Gastroesophageal sphincter (tissue), 3 donors: ENCODE measurements around the gene MYL3.

Source experiments
- CTCF ChIP-seq, 4 experiments: fragments of 200-600 bp in 2 of 4; fragments of 450-650 bp in 2 of 4; sonication (generic) in 1 of 4; IDR thresholded peaks; one replicate each; pipeline ENCODE4 v1.5.1; 2017 to 2019; ENCODE audit warnings: antibody characterized with exemption in 4 of 4, mild to moderate bottlenecking in 2 of 4, moderate library complexity in 2 of 4
- POLR2AphosphoS5 ChIP-seq: sonication (generic); formaldehyde crosslinking; IDR thresholded peaks from one replicate; pipeline ENCODE4 v1.6.1; 2017; ENCODE audit warnings: antibody characterized with exemption

DNA sequence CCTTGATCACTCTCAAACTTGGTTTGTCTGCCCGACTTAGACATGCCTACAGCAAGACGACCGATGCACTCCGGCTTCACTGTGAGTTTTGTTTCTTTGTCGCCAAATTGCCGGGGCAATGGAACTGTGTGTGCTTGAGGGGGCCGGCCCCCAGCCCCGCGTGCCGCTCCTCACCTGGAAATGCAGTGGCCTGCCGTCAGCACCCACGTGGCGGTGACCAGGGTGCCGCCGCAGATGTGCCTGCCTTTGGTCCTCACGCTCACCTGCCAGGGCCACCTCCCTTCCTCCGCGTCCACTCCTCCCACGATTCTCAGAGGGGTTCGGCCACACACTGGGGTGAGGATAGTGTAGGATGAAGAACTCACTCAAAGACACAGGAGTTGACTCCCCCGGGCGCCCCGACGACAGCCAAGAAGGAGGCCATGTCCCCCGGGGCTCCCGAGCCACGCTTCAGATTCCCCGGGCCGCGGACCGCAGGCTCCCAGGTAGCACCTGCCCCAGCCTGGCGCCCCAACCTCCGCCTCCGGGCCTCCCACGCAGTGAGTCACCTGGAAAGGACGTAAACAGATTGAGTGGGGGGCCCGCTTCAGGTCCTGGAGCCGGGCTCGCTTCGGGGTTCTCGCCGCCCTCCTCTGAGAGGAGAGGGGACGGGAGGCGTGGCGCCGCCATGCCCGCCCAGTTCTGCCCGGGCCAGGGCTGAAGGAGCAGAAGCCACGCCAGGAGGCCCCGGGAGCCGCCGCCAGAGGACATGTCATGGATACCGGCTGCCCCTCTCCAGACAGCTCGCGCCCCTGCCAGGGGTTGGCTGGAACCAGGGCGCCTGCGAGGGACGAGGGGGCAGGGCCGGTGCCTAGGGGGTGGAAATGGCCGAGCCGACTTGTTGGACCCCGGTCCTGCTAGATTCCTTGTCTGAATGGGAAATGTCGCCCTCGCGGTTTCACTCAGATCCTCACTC, 29.6 kb downstream of the MYL3 start:
- TF ChIP-seq POLR2AphosphoS5: no peak
- TF ChIP-seq CTCF (IDR thresholded peaks at IDR 0.05): no peak
